CD1c-positive myeloid dendritic cell (primary cell): ENCODE data around the gene CHST3.
"Not testable (repeated sequence)": the region's sequence is repeated elsewhere in the genome, so short reads cannot be mapped to it uniquely, and the experiment has no call there.

ENCODE experiments used
- DNase-seq: peaks from one replicate; pipeline ENCODE4 v3.0.0-alpha.2; 2016; ENCODE audit errors: extremely low spot score

Gene CHST3

GRCh38 chr10:71964098-71964742, at the start of gene CHST3:
Gene CHST3, plus strand, starts transcription at chr10:71964395. Its CDS starts 41,448 bp downstream, at chr10:72005843.
- DNase-seq: peak; percentile 18

GRCh38 chr10:71916827-71917226, 47.4 kb upstream of the CHST3 start:
- DNase-seq: no peak

GRCh38 chr10:71918992-71919391, 45.2 kb upstream of the CHST3 start:
- no peak for DNase-seq

GRCh38 chr10:71919956-71920539, 44.1 kb upstream of the CHST3 start:
- DNase-seq: not testable (repeated sequence)

- no peak for DNase-seq
Measured at GRCh38 chr10:71920540-71921323, 43.5 kb upstream of the CHST3 start.

GRCh38 chr10:71921324-71922027, 42.7 kb upstream of the CHST3 start:
- no peak for DNase-seq

GRCh38 chr10:71923138-71923692, 41.0 kb upstream of the CHST3 start:
- DNase-seq: no peak

GRCh38 chr10:71924771-71925170, 39.4 kb upstream of the CHST3 start:
- DNase-seq: no peak

GRCh38 chr10:71927159-71927558, 37.0 kb upstream of the CHST3 start:
- DNase-seq: no peak

- no peak for DNase-seq
Measured at GRCh38 chr10:71927776-71928592, 36.2 kb upstream of the CHST3 start.

- DNase-seq: no peak
Measured at GRCh38 chr10:71931295-71931694, 32.9 kb upstream of the CHST3 start.

GRCh38 chr10:71933651-71934050, 30.5 kb upstream of the CHST3 start:
- no peak for DNase-seq

GRCh38 chr10:71938211-71938610, 26.0 kb upstream of the CHST3 start:
- no peak for DNase-seq

- peak; percentile 9 for DNase-seq
Measured at GRCh38 chr10:71939304-71939703, 24.9 kb upstream of the CHST3 start.

GRCh38 chr10:71939861-71940474, 24.2 kb upstream of the CHST3 start:
- no peak for DNase-seq

- no peak for DNase-seq
Measured at GRCh38 chr10:71940752-71941151, 23.4 kb upstream of the CHST3 start.

- DNase-seq: no peak
Measured at GRCh38 chr10:71941318-71941717, 22.9 kb upstream of the CHST3 start.

- no peak for DNase-seq
Measured at GRCh38 chr10:71945819-71946474, 18.2 kb upstream of the CHST3 start.

- DNase-seq: no peak
Measured at GRCh38 chr10:71946700-71947099, 17.5 kb upstream of the CHST3 start.

GRCh38 chr10:71948496-71949067, 15.6 kb upstream of the CHST3 start:
- no peak for DNase-seq
